ENCODE results near the gene FCHSD2.

Gene FCHSD2

GRCh38 chr11:72929256-72929655, 212.9 kb downstream of the FCHSD2 start (continued):
- TF ChIP-seq ZNF645 (tag by site-specific recombination; IDR thresholded peaks at IDR 0.05) (no peak), ZNF777 (tag by site-specific recombination; IDR thresholded peaks at IDR 0.05; ENCODE audit: borderline replicate concordance) (no peak), ZNF223 (tag by site-specific recombination; IDR thresholded peaks at IDR 0.05) (no peak), PRDM10 (tag by site-specific recombination; IDR thresholded peaks at IDR 0.05) (no peak), ZNF404 (tag by site-specific recombination; IDR thresholded peaks at IDR 0.05) (no peak), KLF10 (tag by site-specific recombination; IDR thresholded peaks at IDR 0.05) (no peak)

- no peak overlapping the region for H3K4me3 ChIP-seq (ENCODE audit: low read depth, low read length)
- POLR2A ChIA-PET = no interaction called here
- peaks cover 4% of the 10 kb centered on the region for H3K4me1 ChIP-seq (ENCODE audit: control insufficient read depth, insufficient read depth, low read length)
- no peaks in the 10 kb centered on the region for H3K9me3 ChIP-seq (ENCODE audit: control insufficient read depth, insufficient read depth, low read depth, low read length)
- H3K27ac ChIP-seq (ENCODE audit: extremely low read depth, low read depth, low read length) = no peak overlapping the region
- CTCF ChIA-PET = interaction anchor here (0.7 to 1.2 kb wide), 2 partner anchors 123 to 250 kb away, joined by 3 to 4 read pairs; no protein-coding TSS in a partner anchor
- H3K36me3 ChIP-seq (ENCODE audit: control insufficient read depth in 2 of 2, insufficient read depth in 1 of 2, low read length in 2 of 2) = no peaks in the 10 kb centered on the region
- TF ChIP-seq EGR2 (tag by site-specific recombination; IDR thresholded peaks at IDR 0.05; ENCODE audit: low read depth) (no peak), ZNF561 (tag by site-specific recombination; IDR thresholded peaks at IDR 0.05; ENCODE audit: borderline replicate concordance) (no peak), ATF2 (tag by site-specific recombination; IDR thresholded peaks at IDR 0.05; ENCODE audit: low read depth) (no peak), PRDM2 (tag by site-specific recombination; IDR thresholded peaks at IDR 0.05; ENCODE audit: borderline replicate concordance) (no peak), RBAK (tag by site-specific recombination; IDR thresholded peaks at IDR 0.05) (no peak), PRDM10 (tag by site-specific recombination; IDR thresholded peaks at IDR 0.05) (no peak), ZNF610 (tag by site-specific recombination; IDR thresholded peaks at IDR 0.05; ENCODE audit: borderline replicate concordance) (no peak), GLI4 (tag by site-specific recombination; IDR thresholded peaks at IDR 0.05) (no peak), ZNF266 (tag by site-specific recombination; IDR thresholded peaks at IDR 0.05; ENCODE audit: low read depth) (no peak)
- TF ChIP-seq, protein P1, sequence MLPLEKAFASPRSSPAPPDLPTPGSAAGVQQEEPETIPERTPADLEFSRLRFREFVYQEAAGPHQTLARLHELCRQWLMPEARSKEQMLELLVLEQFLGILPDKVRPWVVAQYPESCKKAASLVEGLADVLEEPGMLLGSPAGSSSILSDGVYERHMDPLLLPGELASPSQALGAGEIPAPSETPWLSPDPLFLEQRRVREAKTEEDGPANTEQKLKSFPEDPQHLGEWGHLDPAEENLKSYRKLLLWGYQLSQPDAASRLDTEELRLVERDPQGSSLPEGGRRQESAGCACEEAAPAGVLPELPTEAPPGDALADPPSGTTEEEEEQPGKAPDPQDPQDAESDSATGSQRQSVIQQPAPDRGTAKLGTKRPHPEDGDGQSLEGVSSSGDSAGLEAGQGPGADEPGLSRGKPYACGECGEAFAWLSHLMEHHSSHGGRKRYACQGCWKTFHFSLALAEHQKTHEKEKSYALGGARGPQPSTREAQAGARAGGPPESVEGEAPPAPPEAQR (tag by site-specific recombination; IDR thresholded peaks at IDR 0.05) = no peak
- TF ChIP-seq, protein P2, sequence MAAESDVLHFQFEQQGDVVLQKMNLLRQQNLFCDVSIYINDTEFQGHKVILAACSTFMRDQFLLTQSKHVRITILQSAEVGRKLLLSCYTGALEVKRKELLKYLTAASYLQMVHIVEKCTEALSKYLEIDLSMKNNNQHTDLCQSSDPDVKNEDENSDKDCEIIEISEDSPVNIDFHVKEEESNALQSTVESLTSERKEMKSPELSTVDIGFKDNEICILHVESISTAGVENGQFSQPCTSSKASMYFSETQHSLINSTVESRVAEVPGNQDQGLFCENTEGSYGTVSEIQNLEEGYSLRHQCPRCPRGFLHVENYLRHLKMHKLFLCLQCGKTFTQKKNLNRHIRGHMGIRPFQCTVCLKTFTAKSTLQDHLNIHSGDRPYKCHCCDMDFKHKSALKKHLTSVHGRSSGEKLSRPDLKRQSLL (tag by site-specific recombination; IDR thresholded peaks at IDR 0.05) = no peak
These were observed 214.7 kb downstream of the FCHSD2 start for GRCh38 chr11:72927380-72927779.

Data from HEK293 (cell line).